AG08395 (cell line): Measurements from ENCODE around the gene SUPT20HL2.
"Not testable (repeated sequence)": the region's sequence is repeated elsewhere in the genome, so short reads cannot be mapped to it uniquely, and the experiment has no call there.

Experiments
- DNase-seq: peaks from one replicate; pipeline ENCODE4 v3.0.0; 2012; ENCODE audit warnings: mixed read lengths, low spot score

Gene SUPT20HL2

GRCh38 chrX:24314019-24314635, at the start of gene SUPT20HL2:
SUPT20HL2 (minus strand) TSS chrX:24314069; CDS start chrX:24313315, 754 bp downstream.
- DNase-seq = no peak

- not testable (repeated sequence) for DNase-seq
Observed at GRCh38 chrX:24362089-24362745, 48.3 kb upstream of the SUPT20HL2 start.

- no peak for DNase-seq
Observed at GRCh38 chrX:24360272-24360671, 46.4 kb upstream of the SUPT20HL2 start, which contains the start of gene SUPT20HL1. SUPT20HL1 (plus strand) TSS chrX:24360639; CDS start chrX:24362761, 2,122 bp downstream.

GRCh38 chrX:24357106-24357505, 43.2 kb upstream of the SUPT20HL2 start:
- peak; percentile 25 for DNase-seq

- DNase-seq = no peak
Observed at GRCh38 chrX:24355095-24355494, 41.2 kb upstream of the SUPT20HL2 start.

- DNase-seq = no peak
Observed at GRCh38 chrX:24350217-24350616, 36.3 kb upstream of the SUPT20HL2 start.

GRCh38 chrX:24347881-24348280, 34.0 kb upstream of the SUPT20HL2 start:
- DNase-seq = no peak

- DNase-seq = no peak
Observed at GRCh38 chrX:24343719-24344118, 29.9 kb upstream of the SUPT20HL2 start.

- peak; percentile 64 for DNase-seq
Observed at GRCh38 chrX:24341795-24342194, 27.9 kb upstream of the SUPT20HL2 start.

GRCh38 chrX:24340501-24340900, 26.6 kb upstream of the SUPT20HL2 start:
- DNase-seq = no peak

- no peak for DNase-seq
Observed at GRCh38 chrX:24339911-24340310, 26.0 kb upstream of the SUPT20HL2 start.

GRCh38 chrX:24335871-24336270, 22.0 kb upstream of the SUPT20HL2 start:
- DNase-seq = no peak

GRCh38 chrX:24334461-24334860, 20.6 kb upstream of the SUPT20HL2 start:
- no peak for DNase-seq

- no peak for DNase-seq
Observed at GRCh38 chrX:24333371-24333770, 19.5 kb upstream of the SUPT20HL2 start.

- no peak for DNase-seq
Observed at GRCh38 chrX:24332878-24333277, 19.0 kb upstream of the SUPT20HL2 start.

- no peak for DNase-seq
Observed at GRCh38 chrX:24325231-24325630, 11.4 kb upstream of the SUPT20HL2 start.

GRCh38 chrX:24321741-24322395, 8.0 kb upstream of the SUPT20HL2 start:
- no peak for DNase-seq

- DNase-seq = no peak
Observed at GRCh38 chrX:24317567-24317966, 3.7 kb upstream of the SUPT20HL2 start.

- DNase-seq = no peak
Observed at GRCh38 chrX:24316111-24316510, 2.2 kb upstream of the SUPT20HL2 start.

- DNase-seq = not testable (repeated sequence)
Observed at GRCh38 chrX:24312249-24312607, 1.6 kb downstream of the SUPT20HL2 start.

- not testable (repeated sequence) for DNase-seq
Observed at GRCh38 chrX:24311507-24312248, 2.2 kb downstream of the SUPT20HL2 start.

- not testable (repeated sequence) for DNase-seq
Observed at GRCh38 chrX:24310916-24311315, 3.0 kb downstream of the SUPT20HL2 start.
